DOHH2 (cell line): ENCODE measurements around the gene PTAR1.

Experiments used
- H3F3A ChIP-seq: fragments of 200-600 bp; sonication (generic), shearing (Covaris generic); 2 replicates; pipeline ENCODE4 v1.6.0; 2016; ENCODE audit warnings: antibody characterized with exemption, mild to moderate bottlenecking; ENCODE audit not compliant: control insufficient read depth, insufficient read depth
- H3K27ac ChIP-seq: fragments of 200-600 bp; sonication (generic); 2 replicates; pipeline ENCODE4 v1.5.1; 2014; ENCODE audit warnings: low read depth, mild to moderate bottlenecking, low read length, moderate library complexity
- H3K27me3 ChIP-seq: fragments of 200-600 bp; sonication (generic); 2 replicates; pipeline ENCODE4 v1.6.1; 2014; ENCODE audit warnings: mild to moderate bottlenecking, low read length, mixed read lengths; ENCODE audit not compliant: control insufficient read depth
- H3K36me3 ChIP-seq: fragments of 200-600 bp; sonication (generic); 2 replicates; pipeline ENCODE4 v1.6.1; 2014; ENCODE audit warnings: mild to moderate bottlenecking, low read length, moderate library complexity, mixed read lengths; ENCODE audit not compliant: control insufficient read depth
- H3K4me1 ChIP-seq: fragments of 200-600 bp; sonication (generic); 2 replicates; pipeline ENCODE4 v1.6.1; 2014; ENCODE audit warnings: mild to moderate bottlenecking, low read length, mixed read lengths; ENCODE audit not compliant: control insufficient read depth
- H3K4me2 ChIP-seq: fragments of 200-600 bp; sonication (generic); 2 replicates; pipeline ENCODE4 v1.6.0; 2014; ENCODE audit warnings: mild to moderate bottlenecking, low read length, moderate library complexity
- H3K4me3 ChIP-seq: fragments of 200-600 bp; sonication (generic); 2 replicates; pipeline ENCODE4 v1.5.1; 2014; ENCODE audit warnings: mild to moderate bottlenecking, low read length, mixed read lengths
- H3K79me2 ChIP-seq: fragments of 200-600 bp; sonication (generic); 2 replicates; pipeline ENCODE4 v1.6.1; 2014; ENCODE audit warnings: mild to moderate bottlenecking, low read length, mixed read lengths; ENCODE audit not compliant: control insufficient read depth
- H3K9me2 ChIP-seq: fragments of 200-600 bp; sonication (generic); replicated peaks from 2 replicates; pipeline ENCODE4 v1.6.1; 2014; ENCODE audit warnings: mild to moderate bottlenecking, low read length, mixed read lengths; ENCODE audit not compliant: control insufficient read depth
- H3K9me3 ChIP-seq: fragments of 200-600 bp; sonication (generic); 2 replicates; pipeline ENCODE4 v1.6.1; 2014; ENCODE audit warnings: antibody characterized with exemption, low read length, mixed read lengths; ENCODE audit not compliant: control insufficient read depth, insufficient read depth
- H4K20me1 ChIP-seq: fragments of 200-600 bp; sonication (generic); 2 replicates; pipeline ENCODE4 v1.6.0; 2014; ENCODE audit warnings: low read depth, mild to moderate bottlenecking, antibody characterized with exemption, low read length, moderate library complexity; ENCODE audit not compliant: control insufficient read depth, insufficient read depth
- EZH2phosphoT487 ChIP-seq: fragments of 200-600 bp; sonication (generic); IDR thresholded peaks from 2 replicates; pipeline ENCODE4 v1.6.1; 2017; ENCODE audit warnings: borderline replicate concordance, mild to moderate bottlenecking, antibody characterized with exemption, low read length, moderate library complexity, mixed read lengths
- TF ChIP-seq, protein P1 (sequence below): fragments of 200-600 bp; sonication (generic); IDR thresholded peaks from one replicate; pipeline ENCODE4 v1.5.1; 2014; ENCODE audit warnings: antibody characterized with exemption, mild to moderate bottlenecking, low read depth, low read length; ENCODE audit not compliant: poor library complexity, severe bottlenecking

Gene PTAR1

DNA sequence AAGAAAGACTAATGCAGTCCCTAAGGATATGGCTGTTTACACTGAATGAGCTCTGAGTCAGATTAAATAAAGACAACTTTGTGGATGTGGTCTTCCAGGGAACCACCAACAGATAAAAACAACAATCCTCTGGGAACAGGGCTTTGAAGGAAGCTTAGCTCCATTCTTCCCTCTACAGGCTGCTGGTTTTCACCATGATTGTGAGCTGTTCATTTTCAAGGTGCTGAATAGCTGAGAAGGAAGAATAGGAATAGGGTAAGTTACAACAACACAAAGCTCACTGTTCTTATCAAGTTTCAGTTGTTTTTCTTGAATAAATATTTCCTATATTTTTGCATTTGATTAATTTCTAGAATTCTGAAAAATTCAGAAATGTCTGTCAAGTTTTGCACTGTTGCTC, 25.9 kb upstream of the PTAR1 start:
- no peaks in the 10 kb centered on the region for H3K9me3 ChIP-seq
- H4K20me1 ChIP-seq: no peaks in the 10 kb centered on the region
- no peak overlapping the region for H3K4me2 ChIP-seq
- no peaks in the 10 kb centered on the region for H3K4me1 ChIP-seq
- H3K27ac ChIP-seq: no peak overlapping the region
- peaks cover 4% of the 10 kb centered on the region; the same call in 1 of the 2 replicates for H3K27me3 ChIP-seq
- H3K9me2 ChIP-seq: no peaks in the 10 kb centered on the region
- TF ChIP-seq, protein P1, sequence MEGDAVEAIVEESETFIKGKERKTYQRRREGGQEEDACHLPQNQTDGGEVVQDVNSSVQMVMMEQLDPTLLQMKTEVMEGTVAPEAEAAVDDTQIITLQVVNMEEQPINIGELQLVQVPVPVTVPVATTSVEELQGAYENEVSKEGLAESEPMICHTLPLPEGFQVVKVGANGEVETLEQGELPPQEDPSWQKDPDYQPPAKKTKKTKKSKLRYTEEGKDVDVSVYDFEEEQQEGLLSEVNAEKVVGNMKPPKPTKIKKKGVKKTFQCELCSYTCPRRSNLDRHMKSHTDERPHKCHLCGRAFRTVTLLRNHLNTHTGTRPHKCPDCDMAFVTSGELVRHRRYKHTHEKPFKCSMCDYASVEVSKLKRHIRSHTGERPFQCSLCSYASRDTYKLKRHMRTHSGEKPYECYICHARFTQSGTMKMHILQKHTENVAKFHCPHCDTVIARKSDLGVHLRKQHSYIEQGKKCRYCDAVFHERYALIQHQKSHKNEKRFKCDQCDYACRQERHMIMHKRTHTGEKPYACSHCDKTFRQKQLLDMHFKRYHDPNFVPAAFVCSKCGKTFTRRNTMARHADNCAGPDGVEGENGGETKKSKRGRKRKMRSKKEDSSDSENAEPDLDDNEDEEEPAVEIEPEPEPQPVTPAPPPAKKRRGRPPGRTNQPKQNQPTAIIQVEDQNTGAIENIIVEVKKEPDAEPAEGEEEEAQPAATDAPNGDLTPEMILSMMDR: no peak
- no peak for TF ChIP-seq EZH2phosphoT487
- H3K4me3 ChIP-seq: no peak overlapping the region
- H3K79me2 ChIP-seq: no peaks in the 10 kb centered on the region
- no peaks in the 10 kb centered on the region for H3F3A ChIP-seq
- H3K36me3 ChIP-seq: no peaks in the 10 kb centered on the region

DNA sequence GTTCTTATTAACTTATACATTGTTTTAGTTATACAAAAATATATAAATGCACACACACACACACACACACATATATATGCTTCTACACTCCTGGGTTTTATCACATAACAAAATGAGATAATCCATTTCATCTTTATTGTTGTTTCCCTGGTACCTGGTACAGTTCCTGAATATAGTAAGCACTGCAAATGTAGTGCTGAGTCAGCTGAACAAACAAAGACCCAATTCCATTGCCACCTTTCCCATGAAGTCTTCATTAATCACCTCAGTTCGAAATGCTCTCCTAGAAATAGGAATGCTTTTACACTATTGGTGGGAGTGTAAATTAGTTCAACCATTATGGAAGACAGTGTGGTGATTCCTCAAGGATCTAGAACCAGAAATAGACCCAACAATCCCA, 13.4 kb upstream of the PTAR1 start:
- H3K4me3 ChIP-seq: no peak overlapping the region
- no peaks in the 10 kb centered on the region for H3K79me2 ChIP-seq
- H3K9me3 ChIP-seq: no peaks in the 10 kb centered on the region
- H3K4me1 ChIP-seq: no peaks in the 10 kb centered on the region
- no peaks in the 10 kb centered on the region for H3F3A ChIP-seq
- no peaks in the 10 kb centered on the region for H3K27me3 ChIP-seq
- H4K20me1 ChIP-seq: no peaks in the 10 kb centered on the region
- H3K36me3 ChIP-seq: no peaks in the 10 kb centered on the region
- H3K27ac ChIP-seq: no peak overlapping the region
- no peak overlapping the region for H3K4me2 ChIP-seq
- no peaks in the 10 kb centered on the region for H3K9me2 ChIP-seq
- no peak for TF ChIP-seq EZH2phosphoT487
- TF ChIP-seq, protein P1: no peak

DNA sequence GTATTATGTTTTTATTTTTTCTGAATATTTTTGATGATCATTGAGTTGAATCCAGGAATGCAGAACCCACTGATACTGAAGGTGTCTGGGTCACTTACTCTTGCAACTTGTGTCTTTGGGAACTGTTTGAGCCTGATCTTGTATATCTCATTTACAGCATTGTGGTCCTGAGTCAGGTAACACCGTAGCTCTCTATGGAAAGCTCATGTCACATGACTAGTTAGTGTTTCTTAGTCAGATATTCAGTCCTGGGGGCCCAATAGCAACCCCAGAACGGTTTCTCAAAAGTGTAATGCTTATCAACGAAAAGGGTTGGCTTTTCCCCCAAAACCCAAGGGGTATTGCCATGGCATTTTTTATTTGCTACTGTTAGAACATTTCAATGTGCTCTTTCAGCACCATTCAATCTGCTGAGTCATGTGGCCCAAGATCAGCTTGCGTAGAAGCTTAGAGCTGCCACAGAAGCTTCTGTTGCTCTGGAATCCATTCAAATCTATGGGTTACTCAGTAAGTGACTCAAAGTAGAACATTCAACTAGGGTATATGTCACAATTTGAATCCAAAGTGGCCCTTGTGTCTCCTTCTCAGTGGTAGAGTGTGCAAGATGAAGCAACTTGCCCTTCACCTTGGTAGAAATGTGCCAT, 12.1 kb upstream of the PTAR1 start:
- Histone ChIP-seq H3K9me3 (no peaks in the 10 kb centered on the region), H3K27ac (no peak overlapping the region), H3F3A (no peaks in the 10 kb centered on the region), H4K20me1 (no peaks in the 10 kb centered on the region), H3K9me2 (no peaks in the 10 kb centered on the region), H3K4me2 (no peak overlapping the region), H3K4me3 (no peak overlapping the region), H3K79me2 (no peaks in the 10 kb centered on the region), H3K4me1 (no peaks in the 10 kb centered on the region), H3K27me3 (no peaks in the 10 kb centered on the region), H3K36me3 (no peaks in the 10 kb centered on the region)
- no peak for TF ChIP-seq EZH2phosphoT487
- TF ChIP-seq, protein P1: no peak
